ENCODE measurements around the gene RELL1. TPM values are rescaled to one million over a fixed set of nuclear protein-coding genes. Genes with fewer than 3 reads are reported as not detected.

The RELL1 gene
- polyA plus RNA-seq, 3 donors = 1.5 to 9.3 (median 5.3) TPM

DNA sequence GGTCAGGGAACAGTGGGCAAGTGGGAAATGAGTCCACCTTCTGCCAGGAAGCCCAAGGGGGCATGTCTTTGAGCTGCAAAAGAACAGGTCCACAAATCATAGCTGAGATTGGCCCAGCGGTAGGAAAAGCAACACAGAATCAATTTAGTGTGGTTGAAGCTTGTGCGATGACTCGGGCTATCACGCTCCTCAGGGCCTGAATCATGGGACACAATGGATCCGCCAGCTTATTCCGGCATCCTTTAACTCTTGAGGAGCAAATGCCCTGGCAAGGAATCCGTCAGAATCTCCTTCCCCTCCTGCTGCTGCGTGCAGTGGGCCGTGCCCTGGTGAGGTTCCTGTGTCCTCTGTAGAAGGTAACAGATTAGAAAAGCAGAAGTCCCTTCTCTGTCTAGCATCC lies 98.0 kb downstream of the RELL1 start:
- 89 to 97% (median 89%) methylated on average over 9 of the region's 9 CpGs for WGBS, 3 donors

DNA sequence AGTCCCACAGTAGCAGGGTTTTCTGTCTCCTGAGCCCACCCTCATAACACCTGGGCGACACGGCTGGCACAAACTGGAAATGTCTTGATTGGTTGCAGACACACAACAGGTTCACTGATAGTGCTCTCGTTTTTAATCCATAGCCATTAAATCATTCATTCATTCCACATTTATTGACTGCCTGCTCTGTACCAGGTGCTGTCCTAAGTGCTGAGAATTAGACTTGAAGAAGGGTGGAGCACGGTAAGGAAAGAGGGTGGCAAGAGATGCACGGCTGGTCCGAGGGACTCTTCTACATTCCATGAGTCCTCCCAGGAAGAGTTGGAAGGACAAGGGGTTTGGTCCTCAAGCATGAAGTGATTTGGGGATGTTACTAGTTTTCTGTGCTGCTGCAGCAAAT lies 100.0 kb downstream of the RELL1 start:
- H3K27ac ChIP-seq (ENCODE audit: low read depth, low read length) = no peak overlapping the region
- WGBS, 3 donors = 43 to 48% (median 48%) methylated on average over 6 of the region's 6 CpGs

More for the DNA sequence above, 98.0 kb downstream of the RELL1 start:
- H3K27ac ChIP-seq (ENCODE audit: low read depth, low read length) = no peak overlapping the region

DNA sequence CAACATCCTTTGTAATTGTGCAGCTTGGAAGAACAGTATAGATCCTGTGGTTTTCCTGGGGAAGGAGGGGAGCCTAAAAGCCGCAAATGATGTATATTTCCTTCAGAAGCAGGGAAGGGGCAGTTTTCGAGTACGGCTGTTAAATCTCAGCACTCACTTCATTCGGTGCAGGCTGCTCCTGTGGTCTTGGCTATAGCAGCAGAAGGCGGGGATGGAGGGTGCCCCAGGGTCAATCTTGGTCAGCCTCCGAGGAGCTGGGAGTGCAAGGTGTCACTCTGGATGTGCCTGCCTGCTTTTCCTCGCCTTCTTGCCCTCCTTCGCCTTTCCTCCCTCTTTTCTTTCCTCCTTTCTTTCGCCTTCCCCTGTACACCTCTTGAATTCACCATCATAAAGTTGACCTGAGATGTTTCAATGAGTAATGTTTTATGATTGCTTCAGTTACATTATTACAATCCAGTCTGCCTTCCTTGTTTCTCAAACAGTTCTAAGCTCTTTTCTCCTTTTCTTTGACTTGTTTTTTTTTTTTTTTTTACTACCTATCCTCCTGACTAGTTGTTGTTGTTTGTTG lies 101.6 kb downstream of the RELL1 start:
- WGBS, 3 donors = 45 to 76% (median 48%) methylated on average over 9 of the region's 9 CpGs
- H3K27ac ChIP-seq (ENCODE audit: low read depth, low read length) = no peak overlapping the region

DNA sequence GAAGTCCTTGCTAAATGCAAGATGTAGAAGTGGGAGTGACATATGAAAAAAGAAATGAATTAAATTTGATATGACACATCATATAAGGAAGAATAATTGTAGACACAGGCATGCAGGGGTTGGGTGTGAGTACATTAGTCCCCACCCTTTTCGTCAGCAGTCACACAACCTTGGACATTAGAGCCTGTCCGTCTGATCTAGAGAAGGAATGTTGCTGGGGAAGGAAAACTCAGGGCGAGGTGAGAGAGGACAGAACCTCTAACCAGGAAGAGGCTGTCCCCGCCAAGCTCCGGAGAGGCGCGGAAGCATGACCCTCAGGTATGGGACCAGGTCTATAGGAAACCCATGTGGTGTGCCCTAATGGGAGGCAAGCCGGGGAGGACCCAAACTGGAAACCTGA lies 102.1 kb downstream of the RELL1 start:
- H3K27ac ChIP-seq (ENCODE audit: low read depth, low read length) = no peak overlapping the region
- WGBS, 3 donors = 50 to 77% (median 51%) methylated on average over 8 of the region's 8 CpGs

DNA sequence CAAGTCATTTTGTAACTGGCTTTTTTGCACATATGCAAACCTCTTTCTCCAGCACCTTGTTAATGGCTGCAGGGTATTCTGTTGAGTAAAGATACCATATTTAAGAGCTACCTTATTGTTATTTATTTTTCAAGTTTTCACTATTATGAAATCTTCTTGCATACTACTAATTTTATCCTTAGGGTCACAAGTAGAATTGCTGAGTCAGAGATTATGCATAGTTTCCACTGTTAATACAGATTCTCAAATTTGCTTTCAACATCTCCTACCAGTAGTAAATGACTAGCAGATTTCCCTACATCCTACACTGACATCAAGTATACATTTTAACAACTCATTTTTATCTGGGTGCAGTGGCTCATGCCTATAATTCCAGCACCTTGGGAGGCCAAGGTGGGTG lies 112.6 kb downstream of the RELL1 start:
- H3K27ac ChIP-seq (ENCODE audit: low read depth, low read length) = no peak overlapping the region

DNA sequence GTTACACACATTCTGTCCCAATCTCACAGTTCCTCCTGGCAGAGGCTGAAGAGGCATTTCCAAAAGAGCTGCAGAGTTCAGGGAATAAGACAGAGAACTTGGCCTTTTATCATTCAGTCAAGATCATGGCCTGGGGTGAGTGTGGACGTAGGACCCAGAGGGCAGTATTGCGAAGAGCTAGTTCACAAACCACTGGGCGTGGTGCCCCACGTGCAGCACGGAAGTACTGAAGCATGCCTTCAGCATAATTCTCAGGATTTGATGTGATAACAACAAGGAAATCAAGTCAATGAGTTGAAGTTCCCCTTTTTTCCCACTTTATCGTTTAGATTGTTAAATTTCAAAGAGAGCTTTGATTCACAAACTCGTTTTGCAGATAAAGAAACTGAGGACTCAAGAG lies 117.7 kb downstream of the RELL1 start:
- 39 to 70% (median 43%) methylated on average over 7 of the region's 7 CpGs for WGBS, 3 donors

DNA sequence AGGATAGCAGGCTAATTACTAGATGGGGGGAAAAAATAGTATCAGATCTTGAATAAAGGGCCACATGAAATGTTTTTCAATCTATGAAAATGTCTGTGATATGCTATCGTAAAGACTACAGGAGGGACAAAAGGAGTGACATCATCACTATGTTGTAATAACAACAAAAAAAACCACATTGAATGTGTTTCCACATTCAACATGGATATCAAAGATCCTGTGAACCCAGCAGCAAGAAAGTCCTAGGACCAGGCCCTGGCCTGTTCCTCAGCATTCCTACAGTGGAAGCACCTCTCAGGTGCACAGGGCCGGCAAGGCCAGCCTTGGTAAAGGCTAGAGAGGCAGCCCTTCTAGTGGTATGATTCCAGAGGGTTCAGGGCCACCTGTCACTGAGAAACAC lies 118.3 kb downstream of the RELL1 start:
- WGBS, 3 donors = 73 to 77% (median 74%) methylated on average over 2 of the region's 2 CpGs

More for the DNA sequence above, 117.7 kb downstream of the RELL1 start:
- H3K27ac ChIP-seq (ENCODE audit: low read depth, low read length) = no peak overlapping the region

DNA sequence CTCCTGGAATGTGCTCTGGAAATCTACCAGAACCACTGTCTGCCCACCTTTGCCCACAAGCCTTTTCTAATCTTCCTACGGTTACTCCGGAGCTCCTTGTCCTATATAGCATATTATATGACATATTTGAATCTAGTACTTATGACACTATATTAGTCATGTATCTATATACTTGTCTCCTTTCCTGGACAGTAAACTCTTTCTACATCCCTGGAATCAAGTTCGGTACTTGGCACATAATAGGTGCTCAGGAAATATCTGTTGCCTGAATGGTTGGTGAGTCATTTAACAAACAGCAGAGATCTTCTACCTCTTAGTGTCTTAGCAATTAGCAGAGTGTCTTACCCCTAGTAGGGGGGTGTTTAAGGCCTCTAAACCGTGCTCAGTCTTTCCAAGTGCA lies 123.6 kb downstream of the RELL1 start:
- 77 to 90% (median 81%) methylated on average over 4 of the region's 4 CpGs for WGBS, 3 donors
- H3K27ac ChIP-seq (ENCODE audit: low read depth, low read length) = no peak overlapping the region

More for the DNA sequence above, 118.3 kb downstream of the RELL1 start:
- H3K27ac ChIP-seq (ENCODE audit: low read depth, low read length) = no peak overlapping the region

DNA sequence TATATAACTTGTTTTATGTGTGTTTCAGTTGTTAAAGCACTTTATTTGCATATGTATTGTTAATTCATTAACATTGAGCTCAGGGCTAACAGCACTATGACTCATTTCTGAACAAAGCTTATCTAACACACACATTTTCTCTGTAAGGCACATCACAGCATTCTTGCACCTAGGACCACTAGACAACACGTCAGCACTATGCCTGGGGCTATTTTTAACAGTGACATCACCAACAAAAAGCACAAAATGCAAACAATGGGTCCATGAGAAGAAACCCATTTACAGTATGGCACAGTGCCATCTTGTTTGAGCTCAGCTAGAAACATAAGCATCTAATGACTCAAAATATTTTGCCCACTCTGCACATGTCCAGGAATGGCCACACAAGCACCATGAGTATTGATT lies 124.4 kb downstream of the RELL1 start:
- whole genome bisulfite sequencing, 3 donors = 40 to 48% (median 44%) methylated on average over 1 of the region's 1 CpG
- no peak overlapping the region for H3K27ac ChIP-seq (ENCODE audit: low read depth, low read length)

DNA sequence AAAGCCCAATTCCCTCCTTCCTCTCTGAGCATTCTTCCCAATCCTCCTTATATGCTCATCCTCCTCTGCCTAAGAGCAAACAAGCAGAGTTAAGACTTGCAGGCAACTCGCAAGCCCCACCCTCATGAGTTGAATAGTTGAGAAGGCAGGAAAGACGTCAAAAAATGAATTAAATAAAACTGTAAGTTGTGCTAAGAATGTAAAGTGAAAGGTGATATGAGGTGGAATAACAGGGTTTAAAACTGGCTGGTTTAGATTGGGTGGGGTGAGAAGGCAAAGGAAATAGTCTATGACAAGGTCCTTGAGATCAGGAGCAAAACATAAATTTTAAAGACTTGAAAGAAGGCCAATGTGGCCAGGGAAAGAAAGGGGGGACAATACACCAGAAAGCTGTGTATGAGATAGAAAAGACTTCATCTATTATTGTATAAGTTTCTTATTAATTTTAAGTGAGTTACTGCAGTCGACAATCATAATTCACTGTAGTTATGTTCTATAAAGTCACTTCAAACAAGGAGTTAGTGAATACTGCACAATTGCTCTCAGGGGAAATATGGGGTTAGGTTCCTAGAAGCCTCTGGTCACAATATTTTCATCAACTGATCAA lies 124.9 kb downstream of the RELL1 start:
- 62 to 71% (median 63%) methylated on average over 3 of the region's 3 CpGs for WGBS, 3 donors
- H3K27ac ChIP-seq (ENCODE audit: low read depth, low read length) = no peak overlapping the region

Other genes with a start within 250 kb of the RELL1 start
- gene PGM2, start 140.3 kb upstream of the RELL1 start, polyA plus RNA-seq = 10 to 100 TPM in 1 of 3 donors, 1 to 10 TPM in 2; 4.7 to 10.5 (median 9.1) TPM
- 10 to 100 TPM; 11.7 to 45.8 (median 33.4) TPM for gene TBC1D1, start 204.7 kb upstream of the RELL1 start, polyA plus RNA-seq

All from adipose tissue (tissue), 3 donors.